GM23338 (cell line): Measurements from ENCODE around the gene CALHM5.

Experiments used
- CTCF ChIP-seq, 2 experiments: fragments of 200-600 bp in 1 of 2; sonication (generic) in 1 of 2; conservative IDR thresholded peaks; 2 replicates each; pipeline versions ENCODE4 v1.5.1 to v1.6.1; 2016 to 2017; ENCODE audit warnings: antibody characterized with exemption in 2 of 2, low read depth in 2 of 2, mild to moderate bottlenecking in 2 of 2, moderate library complexity in 1 of 2
- ETS1 ChIP-seq: IDR thresholded peaks from 2 replicates; pipeline ENCODE4 v1.6.1; 2016; ENCODE audit warnings: antibody characterized with exemption
- EZH2 ChIP-seq: fragments of 200-600 bp; sonication (generic); IDR thresholded peaks from one replicate; pipeline ENCODE4 v1.8.0; 2017; ENCODE audit warnings: antibody characterized with exemption, mild to moderate bottlenecking, low read depth; ENCODE audit not compliant: unreplicated experiment
- EZH2phosphoT487 ChIP-seq: fragments of 200-600 bp; sonication (generic); IDR thresholded peaks from one replicate; pipeline ENCODE4 v1.8.1; 2018; ENCODE audit warnings: antibody characterized with exemption; ENCODE audit not compliant: unreplicated experiment
- JUNB ChIP-seq: IDR thresholded peaks from one replicate; pipeline ENCODE4 v1.6.1; 2016; ENCODE audit warnings: antibody characterized with exemption; ENCODE audit not compliant: unreplicated experiment
- NANOG ChIP-seq: IDR thresholded peaks from 2 replicates; pipeline ENCODE4 v1.6.1; 2016; ENCODE audit warnings: antibody characterized with exemption, borderline replicate concordance
- POLR2AphosphoS5 ChIP-seq: IDR thresholded peaks from 2 replicates; pipeline ENCODE4 v1.6.1; 2016; ENCODE audit warnings: antibody characterized with exemption, low read depth
- REST ChIP-seq: IDR thresholded peaks from one replicate; pipeline ENCODE4 v1.6.1; 2018; ENCODE audit warnings: antibody characterized with exemption; ENCODE audit not compliant: unreplicated experiment
- STAT1 ChIP-seq: IDR thresholded peaks from one replicate; pipeline ENCODE4 v1.6.1; 2016; ENCODE audit warnings: antibody characterized with exemption; ENCODE audit not compliant: unreplicated experiment
- ZNF114 ChIP-seq: fragments of 250-450 bp; sonication (Bioruptor Pico); IDR thresholded peaks from 2 replicates; pipeline ENCODE4 v1.5.0; 2020; ENCODE audit warnings: mild to moderate bottlenecking, moderate library complexity
- ZNF331 ChIP-seq: fragments of 250-450 bp; sonication (Bioruptor Pico); IDR thresholded peaks from 2 replicates; pipeline ENCODE4 v1.5.0; 2020; ENCODE audit warnings: low read depth, mild to moderate bottlenecking, moderate library complexity
- ZNF462 ChIP-seq: fragments of 250-450 bp; sonication (Bioruptor Pico); IDR thresholded peaks from 2 replicates; pipeline ENCODE4 v1.5.0; 2020; ENCODE audit warnings: mild to moderate bottlenecking, moderate library complexity

GRCh38 chr6:116472706-116473105, 38.7 kb upstream of the CALHM5 start:
- no peak for TF ChIP-seq EZH2
- TF ChIP-seq CTCF (conservative IDR thresholded peaks at IDR 0.05; ENCODE audit: low read depth in 2 of 2) = no peak
- TF ChIP-seq ZNF462 = no peak
- no peak for TF ChIP-seq POLR2AphosphoS5
- no peak for TF ChIP-seq ETS1
- no peak for TF ChIP-seq REST
- TF ChIP-seq ZNF331 (CRISPR knock-in tag) = no peak
- TF ChIP-seq EZH2phosphoT487 = no peak
- no peak for TF ChIP-seq ZNF114
- TF ChIP-seq STAT1 = no peak
- no peak for TF ChIP-seq JUNB
- no peak for TF ChIP-seq NANOG
